IMR-90 (cell line): ENCODE results near the gene OR10D3. TPM values are rescaled to one million over a fixed set of nuclear protein-coding genes. Genes with fewer than 3 reads are reported as not detected.

Source experiments
- ATAC-seq: fragments of 200-7000 bp; cut with Tn5 transposase; 2 replicates; pipeline ENCODE4 v1.9.1; 2020; ENCODE audit warnings: low read depth, mild to moderate bottlenecking, moderate library complexity
- BruUV-seq: library from RNA; stranded (reverse); fragments of 400-500 nt; replicated peaks from 2 replicates; lab custom pipeline; 2021; lab: Mats Ljungman, UMichigan
- CTCF ChIA-PET: fragments of 300-600 bp; formaldehyde crosslinking; extraction: SDS; loops from one replicate; lab custom pipeline; 2021; ENCODE audit warnings: antibody characterized with exemption; lab: Yijun Ruan, JAX
- POLR2A ChIA-PET: fragments of 300-600 bp; sonication (Branson Sonifier 250); formaldehyde crosslinking; loops from one replicate; lab custom pipeline; 2022; ENCODE audit warnings: antibody characterized with exemption; ENCODE audit not compliant: unreplicated experiment; lab: Charles Lee
- DNase-seq: peaks from one replicate; pipeline ENCODE4 v3.0.0; 2013
- H2AFZ ChIP-seq: replicated peaks from 2 replicates; pipeline ENCODE3; 2013; ENCODE audit warnings: low read length, mild to moderate bottlenecking; ENCODE audit not compliant: poor library complexity
- H2AK5ac ChIP-seq: 2 replicates; pipeline ENCODE4 v1.6.1; 2013; ENCODE audit warnings: low read depth, low read length, inconsistent platforms
- H2AK9ac ChIP-seq: replicated peaks from 2 replicates; pipeline ENCODE3; 2013; ENCODE audit warnings: mild to moderate bottlenecking, low read depth, low read length, moderate library complexity; ENCODE audit not compliant: poor library complexity
- H2BK120ac ChIP-seq: 2 replicates; pipeline ENCODE4 v1.6.1; 2013; ENCODE audit warnings: low read depth, low read length, inconsistent platforms
- H2BK15ac ChIP-seq: 3 replicates; pipeline ENCODE4 v1.6.1; 2013; ENCODE audit warnings: low read depth, low read length, inconsistent platforms
- H2BK20ac ChIP-seq: 2 replicates; pipeline ENCODE4 v1.6.1; 2013; ENCODE audit warnings: low read depth, mild to moderate bottlenecking, inconsistent platforms, low read length, moderate library complexity
- H2BK5ac ChIP-seq: 2 replicates; pipeline ENCODE4 v1.6.1; 2013; ENCODE audit warnings: mild to moderate bottlenecking, low read depth, low read length, inconsistent platforms; ENCODE audit not compliant: poor library complexity, severe bottlenecking
- H3K14ac ChIP-seq: replicated peaks from 2 replicates; pipeline ENCODE4 v1.6.1; 2013; ENCODE audit warnings: low read depth, low read length, inconsistent platforms
- H3K18ac ChIP-seq: 2 replicates; pipeline ENCODE4 v1.6.1; 2013; ENCODE audit warnings: low read depth, low read length, control low read depth
- H3K23ac ChIP-seq: 2 replicates; pipeline ENCODE4 v1.6.1; 2013; ENCODE audit warnings: low read depth, low read length, inconsistent platforms
- H3K27ac ChIP-seq: 2 replicates; pipeline ENCODE4 v1.5.1; 2013; ENCODE audit warnings: mild to moderate bottlenecking, control low read depth, low read length; ENCODE audit not compliant: insufficient read depth
- H3K27me3 ChIP-seq: 2 replicates; pipeline ENCODE4 v1.6.1; 2013; ENCODE audit warnings: low read length; ENCODE audit not compliant: control insufficient read depth, insufficient read depth
- H3K36me3 ChIP-seq: 2 replicates; pipeline ENCODE4 v1.6.1; 2013; ENCODE audit warnings: low read length, mixed read lengths; ENCODE audit not compliant: control insufficient read depth, insufficient read depth
- H3K4ac ChIP-seq: 2 replicates; pipeline ENCODE4 v1.6.1; 2013; ENCODE audit warnings: low read depth, low read length, inconsistent platforms
- H3K4me1 ChIP-seq: 2 replicates; pipeline ENCODE4 v1.6.1; 2013; ENCODE audit warnings: low read length, mixed read lengths; ENCODE audit not compliant: control insufficient read depth, insufficient read depth
- H3K4me2 ChIP-seq: 2 replicates; pipeline ENCODE4 v1.6.1; 2013; ENCODE audit warnings: low read depth, mild to moderate bottlenecking, control low read depth, low read length, moderate library complexity
- H3K4me3 ChIP-seq: 2 replicates; pipeline ENCODE4 v1.5.1; 2013; ENCODE audit warnings: low read depth, mild to moderate bottlenecking, control low read depth, low read length, moderate library complexity; ENCODE audit not compliant: insufficient read depth
- H3K56ac ChIP-seq: 2 replicates; pipeline ENCODE4 v1.6.1; 2013; ENCODE audit warnings: low read length, inconsistent platforms; ENCODE audit not compliant: insufficient read depth; ENCODE audit errors: extremely low read depth
- H3K79me1 ChIP-seq, 2 experiments: 2 replicates each; pipeline ENCODE4 v1.6.1; 2013; ENCODE audit warnings: low read length in 2 of 2, inconsistent platforms in 1 of 2, low read depth in 1 of 2
- H3K9ac ChIP-seq: 2 replicates; pipeline ENCODE4 v1.6.1; 2013; ENCODE audit warnings: low read depth, low read length, control low read depth
- H3K9me1 ChIP-seq: 2 replicates; pipeline ENCODE4 v1.6.1; 2013; ENCODE audit warnings: low read length, inconsistent platforms; ENCODE audit not compliant: insufficient read depth
- H3K9me3 ChIP-seq: 2 replicates; pipeline ENCODE4 v1.6.1; 2013; ENCODE audit warnings: low read length; ENCODE audit not compliant: control insufficient read depth, insufficient read depth
- H4K20me1 ChIP-seq: 2 replicates; pipeline ENCODE4 v1.6.1; 2013; ENCODE audit warnings: low read length, inconsistent platforms; ENCODE audit not compliant: insufficient read depth
- H4K5ac ChIP-seq: 2 replicates; pipeline ENCODE4 v1.6.1; 2013; ENCODE audit warnings: mild to moderate bottlenecking, low read depth, low read length, control low read depth
- H4K8ac ChIP-seq, 2 experiments: 2 replicates each; pipeline ENCODE4 v1.6.1; 2013; ENCODE audit warnings: low read depth in 2 of 2, low read length in 2 of 2, control low read depth in 1 of 2, inconsistent platforms in 1 of 2
- H4K91ac ChIP-seq: 2 replicates; pipeline ENCODE4 v1.6.1; 2013; ENCODE audit warnings: low read depth, low read length, inconsistent platforms; ENCODE audit not compliant: insufficient read depth
- CTCF ChIP-seq: conservative IDR thresholded peaks from 2 replicates; pipeline ENCODE4 v1.5.1; 2012; ENCODE audit warnings: mild to moderate bottlenecking, low read depth, low read length, improper control_type of control experiment
- MAFK ChIP-seq: IDR thresholded peaks from 2 replicates; pipeline ENCODE4 v1.6.1; 2012; ENCODE audit warnings: low read depth, low read length, improper control_type of control experiment
- NFE2L2 ChIP-seq: fragments of 150-350 bp; IDR thresholded peaks from 2 replicates; pipeline ENCODE4 v1.6.1; 2016; ENCODE audit warnings: low read depth, mild to moderate bottlenecking, low read length
- RCOR1 ChIP-seq: IDR thresholded peaks from 2 replicates; pipeline ENCODE4 v1.6.1; 2012; ENCODE audit warnings: mild to moderate bottlenecking, low read length, improper control_type of control experiment; ENCODE audit not compliant: insufficient replicate concordance
- USF2 ChIP-seq: fragments of 150-350 bp; IDR thresholded peaks from 2 replicates; pipeline ENCODE4 v1.6.1; 2017; ENCODE audit warnings: mild to moderate bottlenecking, antibody characterized with exemption, low read length, low read depth
- WGBS, 2 experiments: methylation state at CpG; one replicate each; pipeline versions ENCODE4 v1.1.5 to v1.1.7; 2013; ENCODE audit warnings: missing lambda C conversion rate in 2 of 2; ENCODE audit not compliant: insufficient read length in 1 of 2; ENCODE audit errors: extremely low coverage in 2 of 2; 5-methylcytosine and 5-hydroxymethylcytosine counted together
- dilution Hi-C: fragments of 300-500 bp; cut with HindIII; formaldehyde crosslinking; loops from one replicate; pipeline ENCODE4 v1.14.3; 2018; ENCODE audit warnings: low sequenced_read_pairs; ENCODE audit not compliant: unreplicated experiment
- in situ Hi-C: fragments of 300-500 bp; cut with MboI; formaldehyde crosslinking; loops from 3 replicates; pipeline ENCODE4 v1.14.3; 2019; ENCODE audit warnings: low sequenced_read_pairs, inconsistent platforms, mixed read lengths
- intact Hi-C: fragments of 100-400 bp; cut with micrococcal nuclease; formaldehyde crosslinking; loops from 2 replicates; pipeline ENCODE4 v1.10.0; 2022
- polyA plus RNA-seq, 3 experiments: library from polyadenylated mRNA; depleted of rRNA; stranded (reverse); fragments of >200 nt; gene quantifications; 2 replicates each; pipeline ENCODE4 v1.2.3, GENCODE V29; 2012; ENCODE audit warnings: low replicate concordance in 1 of 3
- total RNA-seq: library from RNA; depleted of rRNA; stranded (reverse); fragments of >200 nt; gene quantifications from 2 replicates; pipeline ENCODE4 v1.2.3, GENCODE V29; 2012
- TF ChIP-seq, protein P1 (sequence below): fragments of 150-350 bp; IDR thresholded peaks from 2 replicates; pipeline ENCODE4 v1.6.1; 2016; ENCODE audit warnings: low read depth, mild to moderate bottlenecking, low read length, moderate library complexity, borderline replicate concordance

The OR10D3 gene
- total and polyA plus RNA-seq, 2 of the 4 experiments (the other 2 are of a cell fraction) = not detected

GRCh38 chr11:124210421-124210820 lies 27.3 kb downstream of the OR10D3 start:
- no TSS peak for BruUV-seq
- H2BK15ac ChIP-seq = no peak overlapping the region

More at GRCh38 chr11:124210421-124210820, 27.3 kb downstream of the OR10D3 start:
- Histone ChIP-seq H2BK120ac (no peak overlapping the region), H3K4me2 (no peak overlapping the region), H3K4me3 (no peak overlapping the region), H3K23ac (no peak overlapping the region), H3K4me1 (no peaks in the 10 kb centered on the region), H3K9me1 (no peaks in the 10 kb centered on the region), H2AFZ (no peak overlapping the region), H2BK5ac (no peak overlapping the region), H3K27me3 (no peaks in the 10 kb centered on the region; the same call in 1 of the 2 replicates), H3K27ac (no peak overlapping the region), H3K36me3 (no peaks in the 10 kb centered on the region), H3K79me1 (no peaks in the 10 kb centered on the region), H2BK20ac (no peak overlapping the region), H2AK9ac (no peak overlapping the region), H3K9me3 (no peaks in the 10 kb centered on the region), H4K5ac (no peak overlapping the region), H4K20me1 (no peaks in the 10 kb centered on the region), H3K56ac (no peak overlapping the region), H3K9ac (no peak overlapping the region), H3K14ac (no peak overlapping the region), H2AK5ac (no peak overlapping the region), H3K18ac (no peak overlapping the region), H4K91ac (no peak overlapping the region), H3K4ac (no peak overlapping the region), H4K8ac (no peak overlapping the region)
- TF ChIP-seq RCOR1 = no peak
- TF ChIP-seq USF2 = no peak
- TF ChIP-seq, protein P1, sequence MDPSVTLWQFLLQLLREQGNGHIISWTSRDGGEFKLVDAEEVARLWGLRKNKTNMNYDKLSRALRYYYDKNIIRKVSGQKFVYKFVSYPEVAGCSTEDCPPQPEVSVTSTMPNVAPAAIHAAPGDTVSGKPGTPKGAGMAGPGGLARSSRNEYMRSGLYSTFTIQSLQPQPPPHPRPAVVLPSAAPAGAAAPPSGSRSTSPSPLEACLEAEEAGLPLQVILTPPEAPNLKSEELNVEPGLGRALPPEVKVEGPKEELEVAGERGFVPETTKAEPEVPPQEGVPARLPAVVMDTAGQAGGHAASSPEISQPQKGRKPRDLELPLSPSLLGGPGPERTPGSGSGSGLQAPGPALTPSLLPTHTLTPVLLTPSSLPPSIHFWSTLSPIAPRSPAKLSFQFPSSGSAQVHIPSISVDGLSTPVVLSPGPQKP = no peak
- TF ChIP-seq NFE2L2 = no peak
- TF ChIP-seq MAFK = no peak
- no peak for TF ChIP-seq CTCF
- no peak for DNase-seq
- intact Hi-C loops (no loop called here), in situ Hi-C loops (no loop called here), dilution Hi-C loops (no loop called here)
- POLR2A ChIA-PET = no interaction called here
- 40% methylated on average over 1 of the region's 5 CpGs; no CpG with 5 or more reads in 1 of the 2 experiments for WGBS, 2 experiments
- no peak for ATAC-seq
- CTCF ChIA-PET = no interaction called here
